Subcutaneous adipose tissue (tissue), 4 donors: Measurements from ENCODE around the gene XRCC4. TPM values are rescaled to one million over a fixed set of nuclear protein-coding genes. Genes with fewer than 3 reads are reported as not detected.

Experiments
- CTCF ChIP-seq: fragments of 450-650 bp; IDR thresholded peaks from one replicate; pipeline ENCODE4 v1.5.1; 2016; ENCODE audit warnings: low read depth, mild to moderate bottlenecking, control low read depth, antibody characterized with exemption, moderate library complexity
- total RNA-seq, 4 donors: library from RNA; depleted of rRNA; stranded (reverse); fragments of >200 nt; gene quantifications; one replicate each; pipeline ENCODE4 v1.1.0, GENCODE V29; 2016

XRCC4 gene
- total RNA-seq, 4 donors from 2014 or later = 6.6 to 18.1 (median 13.5) TPM

- no peak for TF ChIP-seq CTCF
Observed at GRCh38 chr5:83370957-83371356, 293.6 kb downstream of the XRCC4 start.

GRCh38 chr5:83371726-83372125 is 294.4 kb downstream of the XRCC4 start:
- TF ChIP-seq CTCF = no peak

- no peak for TF ChIP-seq CTCF
Observed at GRCh38 chr5:83374547-83374946, 297.2 kb downstream of the XRCC4 start.

- TF ChIP-seq CTCF = no peak
Observed at GRCh38 chr5:83375049-83375745, 297.9 kb downstream of the XRCC4 start.

GRCh38 chr5:83376461-83376860 is 299.1 kb downstream of the XRCC4 start:
- TF ChIP-seq CTCF = no peak

GRCh38 chr5:83377131-83377865 is 300.0 kb downstream of the XRCC4 start:
- no peak for TF ChIP-seq CTCF

- no peak for TF ChIP-seq CTCF
Observed at GRCh38 chr5:83378624-83379289, 301.4 kb downstream of the XRCC4 start.
